H1 (cell line): ENCODE results near the gene CHMP4B. TPM values are rescaled to one million over a fixed set of nuclear protein-coding genes. Genes with fewer than 3 reads are reported as not detected.

Experiments used
- ATF2 ChIP-seq: IDR thresholded peaks from 2 replicates; pipeline ENCODE4 v1.6.1; 2012; ENCODE audit warnings: low read length, inconsistent platforms
- EGR1 ChIP-seq: IDR thresholded peaks from 2 replicates; pipeline ENCODE4 v1.6.1; 2011; ENCODE audit warnings: low read depth, low read length, borderline replicate concordance
- GTF2F1 ChIP-seq: IDR thresholded peaks from 2 replicates; pipeline ENCODE4 v1.6.1; 2012; ENCODE audit warnings: low read depth, low read length, improper control_type of control experiment, borderline replicate concordance
- KDM4A ChIP-seq: IDR thresholded peaks from one replicate; pipeline ENCODE4 v1.7.1; 2012; ENCODE audit warnings: low read depth, mild to moderate bottlenecking, moderate library complexity, low read length, inconsistent platforms; ENCODE audit not compliant: severe bottlenecking
- KDM5A ChIP-seq: fragments of 200-600 bp; IDR thresholded peaks from 2 replicates; pipeline ENCODE4 v1.7.1; 2012; ENCODE audit warnings: mild to moderate bottlenecking, low read length, inconsistent platforms, mixed read lengths
- NRF1 ChIP-seq: IDR thresholded peaks from 2 replicates; pipeline ENCODE4 v1.6.1; 2011; ENCODE audit warnings: mild to moderate bottlenecking, low read depth, low read length, improper control_type of control experiment
- PHF8 ChIP-seq: fragments of 200-600 bp; sonication (generic); conservative IDR thresholded peaks from 2 replicates; pipeline ENCODE4 v1.7.1; 2012; ENCODE audit warnings: low read depth, mild to moderate bottlenecking, inconsistent platforms, low read length, moderate library complexity
- POLR2AphosphoS5 ChIP-seq: IDR thresholded peaks from 2 replicates; pipeline ENCODE4 v1.6.1; 2011; ENCODE audit warnings: low read depth, low read length
- RXRA ChIP-seq: IDR thresholded peaks from 2 replicates; pipeline ENCODE4 v1.6.1; 2011; ENCODE audit warnings: low read depth, mild to moderate bottlenecking, low read length, moderate library complexity; ENCODE audit not compliant: insufficient read depth
- SIRT6 ChIP-seq: IDR thresholded peaks from one replicate; pipeline ENCODE4 v1.7.1; 2012; ENCODE audit warnings: low read length, inconsistent platforms
- SIX5 ChIP-seq: IDR thresholded peaks from 2 replicates; pipeline ENCODE4 v1.6.1; 2011; ENCODE audit warnings: mild to moderate bottlenecking, low read depth, low read length
- TAF1 ChIP-seq: IDR thresholded peaks from 2 replicates; pipeline ENCODE4 v1.6.1; 2011; ENCODE audit warnings: mild to moderate bottlenecking, low read depth, low read length
- polyA plus RNA-seq, 7 experiments: library from polyadenylated mRNA; depleted of rRNA in 3 of 7; stranded (reverse) in 5 of 7; unstranded in 2 of 7; fragments of >200 nt in 5 of 7; fragments of 200-250 nt in 2 of 7; gene quantifications; 1 replicate in 5 of 7; 2 replicates in 1 of 7; 4 replicates in 1 of 7; pipeline versions ENCODE4 v1.2.1 to v1.2.3, GENCODE V29; 2011 to 2013; ENCODE audit warnings: missing spikeins in 2 of 7, mixed read lengths in 2 of 7
- total RNA-seq: library from RNA; stranded (reverse); fragmentation: NEBNext Ultra II Directional; extraction: Animal tissue kit (Norgen Biotek cat#: 25700); gene quantifications from 2 replicates; pipeline ENCODE4 v1.2.1, GENCODE V29; 2021

CHMP4B gene
- total and polyA plus RNA-seq, 2 of the 8 experiments (the other 6 are each of a cell fraction or from before 2014, with no cell fraction given): 38.6 to 66.3 TPM

DNA sequence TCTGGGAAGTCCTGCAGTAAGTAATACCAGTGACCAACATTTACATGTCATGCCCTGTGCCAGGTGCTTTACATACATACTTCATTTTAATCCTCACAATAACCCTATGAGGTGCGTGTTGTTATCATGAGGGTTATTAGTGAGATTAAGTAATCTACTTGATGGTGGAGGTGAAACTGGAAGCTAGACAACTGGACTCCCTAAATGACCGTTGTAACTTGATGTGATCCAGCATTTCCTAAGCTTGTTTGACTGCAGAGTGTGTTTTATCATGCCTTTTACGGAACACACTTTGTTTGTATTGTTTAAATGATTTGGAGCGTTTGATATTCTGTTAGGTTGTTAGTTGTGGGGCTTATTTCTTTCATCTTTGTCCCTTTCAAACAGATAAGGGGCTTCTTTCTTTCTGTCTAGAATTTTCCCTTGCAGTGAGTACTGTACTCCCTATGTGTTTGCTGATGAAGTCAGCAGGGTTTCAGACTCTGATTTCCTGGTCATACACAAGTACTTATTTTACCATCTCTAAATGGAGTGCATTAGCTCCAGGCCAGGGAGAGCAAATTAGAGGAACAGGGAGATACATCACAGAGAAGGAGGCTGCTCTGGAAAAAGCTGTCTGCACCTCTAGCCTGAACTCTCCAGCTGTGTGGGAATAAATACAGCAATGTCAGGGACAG, 29.7 kb downstream of the CHMP4B start (continued):
- TF ChIP-seq ATF2: no peak
- TF ChIP-seq SIX5: no peak
- TF ChIP-seq TAF1: no peak
- TF ChIP-seq SIRT6: no peak
- no peak for TF ChIP-seq KDM4A
- no peak for TF ChIP-seq GTF2F1
- TF ChIP-seq POLR2AphosphoS5: no peak
- no peak for TF ChIP-seq KDM5A
- no peak for TF ChIP-seq NRF1
- no peak for TF ChIP-seq PHF8
- no peak for TF ChIP-seq RXRA
- no peak for TF ChIP-seq EGR1
- TF ChIP-seq, all 59 proteins: peak for 0
